Measurements from ENCODE around the gene ARPC4.
A peak's percentile ranks its signal among the peaks of the same experiment; 100 is the strongest.

Gene ARPC4

DNA sequence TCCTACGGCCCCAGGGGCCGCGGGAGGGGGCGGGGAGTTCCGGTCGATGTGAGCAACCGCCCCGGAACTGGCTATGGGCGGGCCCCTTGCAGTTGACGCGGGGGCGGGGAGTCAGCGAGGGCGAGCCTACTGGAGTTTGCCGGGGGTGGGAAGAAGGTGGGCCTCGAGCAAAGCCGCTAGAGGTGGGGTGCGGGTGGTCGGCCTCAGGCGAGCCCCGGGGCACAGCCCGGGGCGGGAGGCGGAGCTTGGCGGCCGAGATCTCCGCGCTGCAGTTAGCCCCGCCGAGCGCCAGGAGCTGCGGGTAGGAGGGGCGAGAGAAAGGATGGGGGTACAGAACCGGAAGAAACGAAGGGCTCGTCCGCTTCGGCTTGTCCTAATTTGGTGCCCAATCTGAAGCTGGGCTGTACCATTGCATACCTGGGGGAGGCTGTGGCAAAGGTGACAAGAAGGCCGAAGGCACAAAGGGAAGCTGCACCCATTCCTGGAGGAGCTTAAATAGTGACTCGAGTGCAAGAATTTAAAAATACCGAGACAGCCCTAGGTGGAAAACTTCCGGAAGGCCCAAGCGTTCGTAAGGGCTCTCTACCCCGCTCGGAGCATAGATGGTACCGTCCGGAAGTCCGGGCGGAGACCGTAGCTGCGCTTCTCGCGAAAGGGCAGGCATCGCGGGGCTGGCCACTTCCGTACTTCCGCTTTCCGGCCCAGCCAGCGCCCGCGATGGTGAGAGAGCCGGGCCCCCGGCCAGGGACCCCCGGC, at the start of gene ARPC4, which contains the start of gene TADA3:
Gene ARPC4, plus strand, starts transcription at position 678 of the 756 bp plus-strand sequence. Its CDS starts 40 bp downstream, at position 718.
Gene TADA3, minus strand, starts transcription at position 69 of the 756 bp plus-strand sequence. CDS start 1,007 bp downstream, outside the sequence.
- peak; percentile 73 to 76 for DNase-seq (ENCODE audit: low read depth in 2 of 2)

DNA sequence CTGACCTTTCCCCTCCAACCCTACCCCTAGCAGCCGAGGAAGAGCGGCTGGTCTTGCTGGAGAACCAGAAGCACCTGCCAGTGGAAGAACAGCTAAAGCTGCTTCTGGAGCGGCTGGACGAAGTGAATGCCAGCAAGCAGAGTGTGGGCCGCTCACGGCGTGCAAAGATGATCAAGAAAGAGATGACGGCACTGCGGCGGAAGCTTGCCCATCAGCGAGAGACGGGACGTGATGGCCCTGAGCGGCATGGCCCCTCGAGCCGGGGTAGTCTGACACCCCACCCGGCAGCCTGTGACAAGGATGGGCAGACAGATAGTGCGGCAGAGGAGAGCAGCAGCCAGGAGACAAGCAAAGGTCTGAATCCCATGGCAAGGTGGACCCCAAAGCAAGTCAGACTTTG, 49.3 kb upstream of the ARPC4 start:
- DNase-seq (ENCODE audit: low read depth in 2 of 2) = no peak

DNA sequence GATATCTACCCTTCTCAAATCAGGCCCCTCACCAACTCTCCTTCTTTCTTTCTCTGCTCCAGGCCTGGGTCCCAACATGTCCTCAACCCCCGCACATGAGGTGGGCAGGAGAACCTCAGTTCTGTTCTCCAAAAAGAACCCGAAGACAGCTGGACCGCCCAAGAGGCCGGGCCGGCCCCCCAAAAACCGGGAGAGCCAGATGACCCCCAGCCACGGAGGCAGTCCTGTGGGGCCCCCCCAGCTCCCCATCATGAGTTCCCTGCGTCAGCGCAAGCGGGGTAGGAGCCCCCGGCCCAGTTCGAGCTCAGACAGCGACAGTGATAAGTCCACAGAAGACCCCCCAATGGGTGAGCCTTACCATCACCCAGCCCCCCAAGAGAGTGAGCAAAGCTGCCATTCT, 48.7 kb upstream of the ARPC4 start:
- no peak for DNase-seq (ENCODE audit: low read depth in 2 of 2)

DNA sequence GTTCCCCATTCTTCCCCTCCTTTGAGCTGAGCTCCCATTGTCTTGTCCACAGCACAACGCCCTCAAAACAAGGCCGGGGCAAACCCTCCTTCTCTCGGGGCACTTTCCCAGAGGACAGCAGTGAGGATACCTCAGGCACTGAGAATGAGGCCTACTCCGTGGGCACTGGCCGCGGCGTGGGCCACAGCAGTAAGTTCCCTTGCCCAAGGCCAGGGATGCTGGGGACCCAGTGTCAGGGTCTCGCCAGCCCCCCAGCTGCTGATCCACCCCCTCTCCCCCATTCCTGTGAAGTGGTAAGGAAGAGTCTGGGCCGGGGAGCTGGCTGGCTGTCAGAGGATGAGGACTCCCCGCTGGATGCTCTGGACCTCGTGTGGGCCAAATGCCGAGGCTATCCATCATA, 47.4 kb upstream of the ARPC4 start:
- no peak for DNase-seq (ENCODE audit: low read depth in 2 of 2)

DNA sequence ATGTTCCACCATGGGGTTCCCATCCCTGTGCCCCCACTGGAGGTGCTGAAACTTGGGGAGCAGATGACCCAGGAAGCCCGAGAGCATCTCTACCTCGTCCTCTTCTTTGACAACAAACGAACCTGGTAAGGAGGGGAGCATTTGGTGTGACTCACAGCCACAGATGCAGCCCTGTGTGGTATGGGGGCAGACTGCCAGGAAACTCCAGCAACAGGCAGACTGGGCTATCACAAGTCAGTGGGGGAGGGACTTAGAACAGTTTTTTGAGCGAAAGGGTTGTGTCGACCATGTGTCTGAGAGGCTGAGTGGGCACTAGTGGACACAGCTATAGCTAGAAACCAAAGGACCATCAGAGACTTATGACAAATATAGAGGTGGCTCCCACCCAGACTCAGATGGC, 46.6 kb upstream of the ARPC4 start:
- no peak for DNase-seq (ENCODE audit: low read depth in 2 of 2)

DNA sequence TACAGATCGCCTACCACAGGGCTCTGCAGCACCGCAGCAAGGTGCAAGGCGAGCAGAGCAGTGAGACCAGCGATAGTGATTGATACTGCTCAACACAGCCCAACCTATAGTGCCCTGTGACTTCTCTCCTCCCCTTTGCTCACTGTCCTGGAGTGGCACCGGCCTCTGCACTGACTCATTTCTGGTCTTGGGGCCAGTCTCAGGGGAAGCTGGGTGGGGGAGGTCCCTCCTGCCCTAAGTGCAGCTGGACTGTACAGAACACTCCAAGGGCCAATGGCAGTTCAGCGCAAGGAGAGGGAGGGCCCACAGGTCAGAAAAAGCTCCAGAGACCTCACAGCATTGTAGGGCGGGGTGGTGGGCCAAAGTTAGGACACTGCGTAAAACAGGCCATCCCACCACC, 45.6 kb upstream of the ARPC4 start:
- no peak for DNase-seq (ENCODE audit: low read depth in 2 of 2)

DNA sequence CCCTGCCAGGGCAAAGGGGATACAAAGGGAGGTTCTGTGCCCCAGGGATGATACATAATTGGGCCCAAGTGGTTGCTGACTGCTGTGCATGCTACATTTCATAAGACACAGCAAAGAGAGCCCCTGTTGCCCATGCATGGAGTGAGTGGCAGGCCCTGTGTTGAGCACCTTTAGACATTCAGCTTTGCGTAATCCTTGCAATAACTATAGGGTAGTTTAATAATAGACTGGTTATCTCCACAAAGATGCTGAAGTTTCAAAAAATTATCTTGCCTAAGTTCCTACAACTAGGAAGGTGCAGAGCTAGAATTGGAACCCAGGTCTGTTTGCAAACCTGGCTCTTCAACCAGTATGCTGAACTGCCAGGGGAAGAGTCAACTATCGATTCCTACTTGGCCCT, 44.9 kb upstream of the ARPC4 start:
- DNase-seq (ENCODE audit: low read depth in 2 of 2) = no peak

DNA sequence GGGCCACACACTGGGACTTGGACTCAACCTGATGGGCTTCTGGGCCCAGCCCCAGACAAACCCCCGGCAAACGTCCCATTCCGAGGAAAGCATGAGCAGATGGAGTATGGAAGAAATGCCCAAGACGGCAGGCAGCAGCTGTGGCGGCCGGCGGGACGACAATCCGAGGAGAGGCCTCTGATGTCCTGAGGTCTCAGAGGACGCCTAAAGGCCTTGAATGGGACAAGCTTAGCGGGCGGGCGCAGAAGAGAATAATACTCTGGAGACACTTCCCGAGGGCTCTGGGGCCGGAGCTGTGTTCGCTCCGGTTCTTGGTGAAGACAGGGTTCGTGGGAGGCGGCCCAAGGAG, 43.6 kb upstream of the ARPC4 start:
- no peak for DNase-seq (ENCODE audit: low read depth in 2 of 2)

DNA sequence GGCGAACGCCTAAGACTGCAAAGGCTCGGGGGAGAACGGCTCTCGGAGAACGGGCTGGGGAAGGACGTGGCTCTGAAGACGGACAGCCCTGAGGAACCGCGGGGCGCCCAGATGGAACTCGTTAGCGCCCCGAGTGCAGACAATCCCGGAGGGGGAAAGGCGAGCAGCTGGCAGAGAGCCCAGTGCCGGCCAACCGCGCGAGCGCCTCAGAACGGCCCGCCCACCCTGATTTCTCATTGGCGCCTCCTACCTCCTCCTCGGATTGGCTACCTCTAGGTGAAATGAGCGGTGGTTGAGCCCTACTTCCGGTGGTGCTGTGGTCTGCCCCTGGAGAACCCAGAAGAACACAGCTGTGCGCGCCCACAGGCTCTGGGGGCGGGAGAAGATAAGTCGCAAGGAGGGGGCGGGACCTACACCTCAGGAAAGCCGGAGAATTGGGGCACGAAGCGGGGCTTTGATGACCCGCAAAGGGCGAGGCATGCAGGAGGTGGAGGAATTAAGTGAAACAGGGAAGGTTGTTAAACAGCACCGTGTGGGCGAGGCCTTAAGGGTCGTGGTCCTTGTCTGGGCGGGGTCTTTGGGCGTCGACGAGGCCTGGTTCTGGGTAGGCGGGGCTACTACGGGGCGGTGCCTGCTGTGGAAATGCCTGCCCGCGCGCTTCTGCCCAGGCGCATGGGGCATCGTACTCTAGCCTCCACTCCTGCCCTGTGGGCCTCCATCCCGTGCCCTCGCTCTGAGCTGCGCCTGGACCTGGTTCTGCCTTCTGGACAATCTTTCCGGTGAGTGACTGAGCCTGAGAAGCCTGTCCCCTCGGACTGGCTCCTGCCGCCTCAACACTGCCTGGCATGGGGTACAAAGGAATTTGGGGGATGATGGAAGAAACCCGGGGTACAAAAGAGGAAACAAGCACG, 43.0 kb upstream of the ARPC4 start, which contains the start of gene OGG1:
Gene OGG1, plus strand, starts transcription at position 308 of the 911 bp plus-strand sequence. Its CDS starts 335 bp downstream, at position 643.
- peak; percentile 79 to 82 for DNase-seq (ENCODE audit: low read depth in 2 of 2)

DNA sequence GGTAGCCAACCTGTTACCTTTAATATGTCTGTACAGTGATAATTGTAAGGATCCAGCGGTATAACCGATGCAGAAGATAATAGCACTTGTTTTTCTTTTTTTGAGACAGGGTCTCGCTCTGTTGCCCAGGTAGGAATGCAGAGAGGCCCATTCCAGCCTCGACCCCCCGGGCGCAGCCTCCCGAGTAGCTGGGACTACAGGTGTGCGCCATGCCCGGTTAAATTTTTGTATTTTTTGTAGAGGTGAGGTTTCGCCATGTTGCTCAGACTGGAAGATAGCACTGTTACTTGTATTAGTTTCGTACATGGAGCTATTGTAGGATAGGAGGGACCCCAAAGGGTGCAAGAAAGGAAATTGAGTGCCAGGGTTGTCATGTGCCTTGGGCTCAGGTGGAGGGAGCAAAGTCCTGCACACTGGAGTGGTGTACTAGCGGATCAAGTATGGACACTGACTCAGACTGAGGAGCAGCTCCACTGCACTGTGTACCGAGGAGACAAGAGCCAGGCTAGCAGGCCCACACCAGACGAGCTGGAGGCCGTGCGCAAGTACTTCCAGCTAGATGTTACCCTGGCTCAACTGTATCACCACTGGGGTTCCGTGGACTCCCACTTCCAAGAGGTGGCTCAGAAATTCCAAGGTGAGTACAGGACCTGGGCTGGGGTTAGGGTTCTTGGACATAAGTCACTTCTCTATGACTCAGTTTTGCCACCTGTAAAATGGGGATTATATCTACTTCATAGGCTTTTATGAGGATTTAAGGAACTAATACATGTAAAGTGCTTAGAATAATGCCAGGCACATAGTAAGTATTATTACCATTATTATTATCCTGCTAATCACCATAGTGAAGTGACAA, 42.1 kb upstream of the ARPC4 start:
- DNase-seq (ENCODE audit: low read depth in 2 of 2) = no peak

DNA sequence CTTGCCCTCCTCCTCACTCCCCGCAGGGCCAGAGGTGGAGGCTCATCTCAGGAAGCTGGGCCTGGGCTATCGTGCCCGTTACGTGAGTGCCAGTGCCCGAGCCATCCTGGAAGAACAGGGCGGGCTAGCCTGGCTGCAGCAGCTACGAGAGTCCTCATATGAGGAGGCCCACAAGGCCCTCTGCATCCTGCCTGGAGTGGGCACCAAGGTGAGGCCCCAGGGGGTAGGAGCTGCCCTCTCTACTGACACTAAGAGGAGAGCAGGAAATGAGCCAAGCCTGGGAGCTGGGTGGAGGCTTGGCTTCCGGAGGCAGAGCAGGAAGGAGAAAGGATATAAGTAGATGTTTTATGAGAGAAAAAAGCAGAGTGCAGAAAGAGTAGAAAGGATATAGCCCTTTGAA, 38.2 kb upstream of the ARPC4 start:
- DNase-seq (ENCODE audit: low read depth in 2 of 2) = no peak

DNA sequence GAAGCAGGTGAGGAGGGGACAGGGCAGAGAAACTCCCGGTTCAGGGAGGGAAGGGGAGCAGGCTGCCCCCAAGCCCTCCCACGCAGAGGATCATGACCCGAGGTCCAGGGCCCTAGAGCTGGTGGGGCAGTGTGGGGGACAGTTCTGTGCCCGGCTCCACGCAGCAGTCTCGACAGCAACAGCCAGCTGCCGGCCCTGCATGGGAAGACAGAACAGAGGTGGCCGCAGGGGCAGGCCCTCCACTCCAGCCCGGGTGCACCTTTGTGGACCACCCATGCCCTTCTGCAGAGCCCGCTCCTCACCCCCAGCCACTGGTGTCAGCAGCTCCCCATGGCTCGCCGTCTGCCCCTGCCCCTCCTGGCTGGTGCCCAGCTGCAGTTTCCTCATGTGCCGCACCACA, 35.5 kb upstream of the ARPC4 start:
- DNase-seq (ENCODE audit: low read depth in 2 of 2) = no peak

DNA sequence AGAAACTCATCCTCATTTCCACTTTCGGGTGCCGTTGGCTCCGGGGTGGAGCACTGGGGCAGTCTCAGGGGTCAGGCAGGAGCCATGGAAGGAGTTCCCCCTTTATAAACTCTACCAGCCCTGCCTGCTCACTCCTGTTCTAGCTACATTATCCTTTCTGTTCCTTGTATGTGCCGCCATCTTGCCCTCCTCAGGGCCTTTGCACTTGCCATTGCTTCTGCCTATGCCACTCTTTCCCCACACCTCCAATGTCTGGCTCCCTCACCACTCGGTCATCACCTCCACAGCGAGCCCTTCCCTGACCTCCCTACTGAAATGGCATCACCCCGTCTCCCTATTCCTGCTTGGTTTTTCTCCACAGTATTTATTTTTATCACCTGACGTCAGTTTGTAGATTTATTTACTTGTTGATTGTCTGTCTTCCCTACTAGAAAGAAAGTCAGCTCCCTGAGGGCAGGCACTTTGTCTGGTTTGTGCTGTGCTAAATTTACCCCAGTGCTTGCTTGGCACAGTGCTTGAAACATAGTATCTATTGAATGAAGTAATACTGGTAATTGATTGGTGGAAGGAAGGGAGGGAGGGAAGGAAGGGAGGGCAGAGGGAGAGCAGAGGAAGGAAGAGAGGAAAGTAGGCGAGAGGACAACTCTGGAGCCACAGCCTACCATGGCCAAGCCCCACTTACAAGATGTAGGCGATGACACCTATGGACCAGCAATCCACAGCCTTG, 31.9 kb upstream of the ARPC4 start:
- no peak for DNase-seq (ENCODE audit: low read depth in 2 of 2)

DNA sequence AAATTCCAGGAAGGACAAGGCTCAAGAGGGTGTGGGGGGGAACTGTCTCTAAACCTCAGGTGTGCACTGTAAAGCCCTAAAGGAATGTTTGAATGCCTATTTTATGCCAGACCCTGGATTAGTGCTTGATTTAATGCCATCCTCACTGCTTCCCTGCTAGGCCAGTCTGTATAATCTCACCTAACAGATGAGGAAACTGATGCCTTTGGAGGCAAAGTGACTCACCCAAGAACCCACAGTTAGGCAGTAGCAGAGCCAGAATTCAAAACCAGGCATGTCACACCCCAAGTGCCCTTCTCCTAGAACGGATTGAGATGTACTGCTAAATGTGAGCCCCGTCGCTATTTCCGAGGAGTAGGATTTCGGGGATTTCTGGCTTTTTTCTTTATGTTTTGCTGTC, 31.0 kb upstream of the ARPC4 start:
- DNase-seq (ENCODE audit: low read depth in 2 of 2) = no peak

DNA sequence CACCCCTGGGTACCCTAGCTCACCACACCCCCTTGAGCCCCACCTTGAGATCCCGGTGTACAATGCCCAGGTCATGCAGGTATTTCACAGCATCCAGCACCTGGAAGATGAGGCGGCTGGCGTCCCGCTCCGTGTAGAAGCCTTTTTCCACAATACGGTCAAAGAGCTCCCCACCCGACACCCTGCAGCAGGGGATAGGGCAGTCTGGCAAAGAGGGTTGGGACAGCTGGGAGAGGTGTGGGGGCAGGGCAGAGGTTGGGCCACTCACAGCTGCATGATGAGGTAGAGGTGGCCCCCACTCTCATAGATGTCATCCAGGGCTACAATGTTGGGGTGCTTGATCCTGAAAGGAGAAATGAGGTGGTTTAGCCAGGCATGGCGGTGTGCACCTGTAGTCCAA, 30.0 kb upstream of the ARPC4 start:
- no peak for DNase-seq (ENCODE audit: low read depth in 2 of 2)

DNA sequence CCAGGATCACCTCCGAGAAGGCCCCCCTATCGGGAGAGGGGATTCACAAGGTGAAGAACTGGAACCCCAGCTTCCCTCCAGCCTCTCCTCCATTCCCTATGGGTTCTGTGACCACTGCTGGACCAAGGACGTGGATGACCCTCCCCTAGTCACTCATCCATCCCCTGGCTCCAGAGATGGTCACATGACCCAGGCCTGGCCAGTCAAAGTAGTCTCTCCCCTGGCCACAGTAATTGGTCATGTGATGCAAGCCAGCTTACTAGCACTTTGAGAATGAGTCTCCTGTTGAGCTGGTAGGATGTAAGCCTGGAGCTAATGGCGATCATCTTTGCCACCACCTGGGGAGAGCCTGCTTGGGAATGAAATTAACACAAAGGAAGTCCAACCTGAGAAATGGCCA, 27.0 kb upstream of the ARPC4 start:
- DNase-seq (ENCODE audit: low read depth in 2 of 2) = no peak

DNA sequence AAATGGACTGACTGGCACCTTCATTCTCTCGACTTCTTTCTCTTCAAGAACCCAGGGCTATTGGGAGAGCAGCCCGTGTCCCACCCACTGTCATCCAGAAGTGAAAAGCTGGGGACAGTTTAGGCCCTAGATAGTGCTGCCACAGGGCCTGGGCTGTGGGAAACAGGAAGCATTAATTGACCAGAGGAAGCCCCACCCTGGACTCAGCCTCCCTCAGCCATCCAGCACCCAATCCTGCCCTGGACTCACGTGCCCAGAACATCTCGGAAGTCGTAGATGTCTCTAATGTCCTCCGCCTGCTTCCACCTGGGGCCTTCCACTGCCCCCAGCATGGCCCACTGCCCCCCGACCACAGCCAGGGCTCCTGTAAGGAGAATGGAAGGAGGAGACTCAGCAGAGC, 25.5 kb upstream of the ARPC4 start:
- DNase-seq (ENCODE audit: low read depth in 2 of 2) = no peak

DNA sequence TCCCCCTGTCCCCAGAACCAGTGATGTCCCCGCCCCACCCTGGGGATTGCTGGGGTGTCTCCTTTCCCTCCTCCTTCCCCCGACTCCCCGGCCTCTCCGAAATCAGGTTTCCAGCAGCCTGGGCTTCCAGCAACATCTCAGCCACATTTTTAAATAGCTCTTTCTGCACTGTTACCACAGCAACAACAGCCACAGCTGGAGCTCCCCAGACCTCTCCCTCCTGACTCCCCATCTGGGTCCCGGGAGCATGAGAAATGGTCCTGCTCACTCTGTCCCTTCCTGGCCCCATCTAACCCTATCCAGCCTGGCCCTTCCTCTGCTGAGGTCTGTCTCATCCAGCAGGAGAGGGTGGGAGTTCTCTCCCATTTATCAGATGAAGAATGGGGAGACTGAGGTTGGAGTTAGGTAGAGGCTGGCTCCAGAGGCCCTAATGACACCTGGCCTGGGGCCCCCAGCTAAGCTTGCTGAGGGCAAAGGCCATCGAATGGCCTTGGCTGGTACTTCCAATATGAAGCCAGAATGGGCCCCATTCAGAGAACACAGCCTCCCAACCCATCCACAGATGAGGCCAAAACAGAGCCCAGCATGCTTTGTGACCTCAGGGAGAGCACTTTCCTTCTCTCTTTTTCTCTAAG, 24.6 kb upstream of the ARPC4 start:
- DNase-seq (ENCODE audit: low read depth in 2 of 2) = no peak

DNA sequence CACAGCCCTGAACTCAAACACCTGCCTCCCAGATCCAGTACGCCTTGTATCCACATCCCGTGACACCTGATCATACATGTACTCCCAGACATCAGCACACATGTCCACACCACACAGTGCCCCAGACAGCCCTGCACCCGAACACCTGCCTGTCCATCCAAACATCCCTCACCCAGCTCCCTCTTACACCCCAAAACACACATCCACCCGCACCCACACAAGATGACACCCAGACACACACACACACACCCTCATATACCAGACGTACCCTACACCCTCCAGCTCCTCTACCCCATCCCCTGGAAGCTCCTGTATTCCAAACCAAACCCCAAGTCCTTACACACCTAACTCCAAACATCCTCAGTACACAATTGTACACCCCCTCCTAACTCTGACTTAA, 23.9 kb upstream of the ARPC4 start:
- no peak for DNase-seq (ENCODE audit: low read depth in 2 of 2)

DNA sequence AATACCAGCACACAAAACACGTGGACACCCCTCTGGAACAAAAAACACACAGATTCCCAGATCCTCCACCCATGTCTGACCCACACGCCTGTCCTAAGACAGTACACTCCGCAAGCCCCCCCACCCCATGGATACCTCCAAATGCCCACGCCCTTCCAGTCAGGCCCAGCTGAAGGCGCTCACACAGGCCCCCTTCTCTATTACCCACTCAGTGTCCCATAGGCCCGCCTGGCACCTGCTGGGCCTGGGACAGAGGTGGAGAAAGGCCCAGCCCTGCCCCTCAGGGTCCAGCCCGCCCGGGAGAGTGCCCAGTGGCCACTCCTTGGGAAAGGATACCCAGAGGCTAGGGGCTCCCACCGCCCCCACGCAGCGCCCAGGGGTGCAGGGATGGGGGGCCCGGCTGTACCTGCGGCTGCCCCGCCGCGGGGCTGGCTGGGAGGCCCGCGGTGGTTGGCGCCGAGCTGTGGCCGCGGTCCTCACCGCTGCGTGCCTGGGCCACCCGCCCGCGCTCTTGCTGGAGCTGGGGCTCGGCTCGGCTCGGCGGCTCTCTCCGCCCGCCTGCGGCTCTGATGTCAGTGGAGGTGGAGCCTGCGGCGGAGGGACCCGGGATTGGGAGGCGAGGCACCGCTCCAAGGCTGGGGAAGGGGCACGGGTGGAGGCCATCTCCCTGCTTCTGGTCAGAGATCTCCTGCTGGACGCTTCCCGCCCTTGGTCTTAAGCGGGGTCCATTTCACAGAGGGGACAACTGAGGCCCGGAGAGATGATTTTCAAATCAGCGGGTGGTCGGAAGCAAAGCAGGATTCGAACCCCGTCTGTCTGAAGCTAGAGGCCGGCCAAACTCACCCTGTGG, 23.2 kb upstream of the ARPC4 start, which contains the start of gene CAMK1:
Gene CAMK1, minus strand, starts transcription at position 522 of the 850 bp plus-strand sequence. CDS start 2,198 bp downstream, outside the sequence.
- DNase-seq (ENCODE audit: low read depth in 2 of 2) = peak in 1 of 2 donors; percentile 35

Measured in stimulated activated CD4-positive, alpha-beta T cell treated with anti-CD3 and anti-CD28 coated beads, Interleukin-1b, Interleukin-23, amount 100 ng/mL, for 1 hour (primary cell).